ENCODE results near the gene HPN. TPM values are rescaled to one million over a fixed set of nuclear protein-coding genes. Genes with fewer than 3 reads are reported as not detected.

HPN gene
- total and polyA plus RNA-seq, 10 donors = 0.86 to 4.3 (median 2.2) TPM

- TF ChIP-seq POLR2A (IDR thresholded peaks at IDR 0.05) (no peak), POLR2AphosphoS5 (IDR thresholded peaks at IDR 0.05) (no peak), CTCF (IDR thresholded peaks at IDR 0.05 in 8 of 11, conservative IDR thresholded peaks at IDR 0.05 in 3 of 11) (no peak)
- no peak for DNase-seq
- Histone ChIP-seq H3K4me3 (no peak overlapping the region), H3K4me1 (no peaks in the 10 kb centered on the region), H3K9me3 (no peaks in the 10 kb centered on the region), H3K36me3 (no peaks in the 10 kb centered on the region), H3K27me3 (replicated peaks in 1 of 7) (peaks cover 0 to 2% (median 0%) of the 10 kb centered on the region in 7 donors), H3K27ac (no peak overlapping the region)
- intact Hi-C loops (cut with DNase I; ENCODE audit: low total_unique reads) = no loop called here
- WGBS, 5 donors = 87 to 93% (median 90%) methylated on average over 8 to 11 of the region's 11 CpGs
These were observed 62.8 kb downstream of the HPN start for GRCh38 chr19:35104361-35104760.

GRCh38 chr19:35105047-35105410 lies 63.5 kb downstream of the HPN start:
- H3K27ac ChIP-seq = no peak overlapping the region
- no peak for DNase-seq
- no peak overlapping the region for H3K4me3 ChIP-seq
- WGBS, 5 donors = 91 to 96% (median 94%) methylated on average over 6 of the region's 6 CpGs
- H3K9me3 ChIP-seq = no peaks in the 10 kb centered on the region
- H3K27me3 ChIP-seq (replicated peaks in 1 of 7) = peaks cover 0 to 9% (median 0%) of the 10 kb centered on the region in 7 donors
- H3K4me1 ChIP-seq = no peaks in the 10 kb centered on the region
- H3K36me3 ChIP-seq = no peaks in the 10 kb centered on the region
- no peak for TF ChIP-seq POLR2AphosphoS5 (IDR thresholded peaks at IDR 0.05)
- TF ChIP-seq POLR2A (IDR thresholded peaks at IDR 0.05) = no peak
- TF ChIP-seq CTCF (IDR thresholded peaks at IDR 0.05 in 8 of 11, conservative IDR thresholded peaks at IDR 0.05 in 3 of 11) = no peak
- intact Hi-C loops (cut with DNase I; ENCODE audit: low total_unique reads) = no loop called here

DNA sequence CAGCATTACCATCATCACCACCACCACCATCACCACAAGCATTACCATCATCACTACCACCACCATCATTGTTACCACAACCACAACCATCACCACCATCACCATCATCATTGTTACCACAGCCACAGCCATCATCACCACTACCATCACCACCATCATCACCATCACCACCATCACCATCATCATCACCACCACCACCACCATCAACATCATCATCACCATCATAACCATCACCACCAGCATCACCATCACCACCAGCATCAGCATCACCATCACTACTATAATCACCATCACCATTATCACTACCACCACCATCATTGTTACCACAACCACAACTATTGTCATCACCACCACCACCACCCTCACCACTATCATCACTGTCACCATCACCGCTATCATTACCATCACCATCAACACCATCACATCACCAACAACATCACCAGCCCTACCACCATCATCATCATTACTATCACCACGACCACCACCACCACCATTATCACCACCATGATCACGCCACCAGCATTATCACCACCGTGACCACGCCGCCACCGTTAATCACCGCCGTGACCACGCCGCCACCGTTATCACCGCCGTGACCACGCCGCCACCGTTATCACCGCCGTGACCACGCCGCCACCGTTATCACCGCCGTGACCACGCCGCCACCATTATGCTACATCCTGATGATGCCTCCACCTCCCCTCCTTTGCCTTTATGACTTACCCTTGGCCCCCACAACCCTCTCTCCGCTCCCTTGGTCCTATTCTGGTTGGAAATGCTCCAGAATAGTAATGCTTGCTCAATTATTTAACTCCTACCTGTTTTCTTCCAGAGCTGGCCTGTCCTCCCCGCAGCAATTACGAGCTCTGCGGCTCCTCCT lies 64.1 kb downstream of the HPN start:
- DNase-seq = no peak
- Histone ChIP-seq H3K27ac (no peak overlapping the region), H3K4me3 (no peak overlapping the region), H3K36me3 (no peaks in the 10 kb centered on the region), H3K4me1 (no peaks in the 10 kb centered on the region), H3K27me3 (replicated peaks in 1 of 7) (peaks cover 0 to 10% (median 0%) of the 10 kb centered on the region in 7 donors), H3K9me3 (no peaks in the 10 kb centered on the region)
- 80 to 89% (median 88%) methylated on average over 30 of the region's 30 CpGs for WGBS, 5 donors
- intact Hi-C loops (cut with DNase I; ENCODE audit: low total_unique reads) = no loop called here
- TF ChIP-seq POLR2A (IDR thresholded peaks at IDR 0.05) (no peak), POLR2AphosphoS5 (IDR thresholded peaks at IDR 0.05) (no peak), CTCF (IDR thresholded peaks at IDR 0.05 in 8 of 11, conservative IDR thresholded peaks at IDR 0.05 in 3 of 11) (no peak)

GRCh38 chr19:35106291-35106583 lies 64.7 kb downstream of the HPN start:
- Histone ChIP-seq H3K9me3 (no peaks in the 10 kb centered on the region), H3K4me1 (no peaks in the 10 kb centered on the region), H3K4me3 (no peak overlapping the region), H3K27me3 (replicated peaks in 1 of 7) (peaks cover 0 to 10% (median 0%) of the 10 kb centered on the region in 7 donors), H3K36me3 (no peaks in the 10 kb centered on the region), H3K27ac (no peak overlapping the region)
- TF ChIP-seq CTCF (IDR thresholded peaks at IDR 0.05 in 8 of 11, conservative IDR thresholded peaks at IDR 0.05 in 3 of 11) (no peak), POLR2AphosphoS5 (IDR thresholded peaks at IDR 0.05) (no peak), POLR2A (IDR thresholded peaks at IDR 0.05) (no peak)
- intact Hi-C loops (cut with DNase I; ENCODE audit: low total_unique reads) = no loop called here
- DNase-seq = no peak
- WGBS, 5 donors = 87 to 95% (median 89%) methylated on average over 4 to 9 of the region's 9 CpGs
